Ovary (tissue), 3 donors: Measurements from ENCODE around the gene MCM9.

Experiments used
- CTCF ChIP-seq, 3 donors: fragments of 450-650 bp in 2 of 3; fragments of 200-600 bp in 1 of 3; IDR thresholded peaks; one replicate each; pipeline versions ENCODE4 v1.5.1 to v1.8.0; 2016 to 2022; ENCODE audit warnings: antibody characterized with exemption in 3 of 3, mild to moderate bottlenecking in 1 of 3
- EP300 ChIP-seq: sonication (generic); formaldehyde crosslinking; IDR thresholded peaks from one replicate; pipeline ENCODE4 v1.6.1; 2017; ENCODE audit warnings: antibody characterized with exemption
- POLR2A ChIP-seq: fragments of 450-650 bp; IDR thresholded peaks from one replicate; pipeline ENCODE4 v1.6.1; 2017; ENCODE audit warnings: antibody characterized with exemption, mild to moderate bottlenecking, moderate library complexity
- donor health status: DM: no; HTN: no; CAD: no.

- TF ChIP-seq CTCF (IDR thresholded peaks at IDR 0.05), result no peak
- no peak for TF ChIP-seq POLR2A
- no peak for TF ChIP-seq EP300
These were observed 133.7 kb downstream of the MCM9 start for GRCh38 chr6:118801257-118801656.
